Retinal pigment epithelial cell (primary cell): Measurements from ENCODE around the gene USP48.

ENCODE experiments used
- DNase-seq: peaks from one replicate; pipeline ENCODE4 v3.0.0-alpha.2; 2010; ENCODE audit warnings: low read depth
- H3K4me3 ChIP-seq: 2 replicates; pipeline ENCODE4 v1.5.1; 2011; ENCODE audit warnings: mild to moderate bottlenecking, low read length, control low read depth, moderate library complexity
- CTCF ChIP-seq: conservative IDR thresholded peaks from 2 replicates; pipeline ENCODE4 v1.5.1; 2011; ENCODE audit warnings: low read depth, low read length, control low read depth, inconsistent platforms

The USP48 gene

DNA sequence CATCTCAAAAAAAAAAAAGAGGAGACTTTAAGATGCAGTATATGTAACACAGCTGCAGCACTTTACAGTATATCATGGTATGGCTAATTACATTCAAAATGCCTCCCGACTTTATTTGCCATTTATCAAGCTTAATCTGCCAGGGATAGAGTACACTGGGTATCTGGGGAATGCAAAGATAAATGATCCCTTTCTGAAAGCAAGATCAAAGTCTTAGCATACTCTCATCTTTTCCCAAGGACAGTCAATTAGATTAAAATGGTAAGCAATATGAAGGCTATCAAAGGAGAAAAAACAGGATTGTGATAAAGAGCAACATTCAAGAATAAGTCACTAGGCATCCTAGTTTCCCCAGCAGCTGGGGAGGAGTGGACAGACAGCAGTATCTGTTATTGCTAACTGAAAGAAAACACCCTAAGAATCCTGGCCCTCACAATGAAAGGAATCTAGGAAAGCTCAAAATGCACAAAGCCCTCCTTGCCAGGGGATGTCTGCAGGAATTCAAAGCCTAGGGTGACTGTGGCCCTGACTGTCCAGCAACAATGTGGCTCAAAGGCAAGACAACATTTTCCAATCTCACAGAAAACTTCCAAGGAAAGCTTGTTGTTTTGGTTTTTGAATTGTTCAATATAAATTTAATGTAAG is 57.1 kb downstream of the USP48 start:
- no peak overlapping the region for H3K4me3 ChIP-seq
- no peak for TF ChIP-seq CTCF
- no peak for DNase-seq

DNA sequence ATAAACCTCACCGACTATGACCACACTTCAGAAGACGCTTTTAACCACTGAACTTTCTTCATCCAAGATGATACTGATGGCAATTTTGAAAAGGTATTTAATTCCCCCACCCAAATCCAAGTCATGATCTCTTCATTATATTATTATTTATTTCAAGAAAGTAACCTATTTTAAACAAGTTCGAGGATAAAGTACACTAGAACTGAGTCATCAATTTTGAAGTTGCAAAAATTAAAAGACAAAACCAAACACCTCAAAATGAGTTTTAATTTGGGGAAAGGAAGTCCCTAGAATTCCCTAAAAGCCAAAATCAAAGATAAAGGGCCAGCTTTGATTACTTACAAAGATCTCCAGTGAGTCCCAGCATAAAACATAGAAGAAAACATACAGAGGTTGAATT is 58.4 kb downstream of the USP48 start:
- TF ChIP-seq CTCF = no peak
- DNase-seq = no peak
- no peak overlapping the region for H3K4me3 ChIP-seq

DNA sequence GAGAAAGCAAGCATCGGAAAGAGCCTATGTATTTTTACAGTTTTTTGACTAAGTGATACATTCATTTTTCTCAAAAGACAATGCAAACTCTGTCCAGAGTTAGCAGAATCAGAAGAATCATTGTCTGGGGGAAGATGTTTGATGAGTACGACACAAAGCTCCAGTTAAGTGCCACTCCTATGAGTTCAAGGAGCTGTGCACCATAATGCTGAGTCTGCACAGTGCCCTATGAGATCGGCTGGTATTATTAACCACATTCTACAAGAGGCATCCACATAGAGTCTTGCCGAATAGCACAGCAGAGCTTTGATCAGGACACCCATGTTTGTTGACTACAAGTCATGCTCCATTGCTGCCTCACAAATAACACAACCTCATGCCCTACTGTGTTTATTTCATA is 58.9 kb downstream of the USP48 start:
- DNase-seq = no peak
- H3K4me3 ChIP-seq = no peak overlapping the region
- no peak for TF ChIP-seq CTCF

DNA sequence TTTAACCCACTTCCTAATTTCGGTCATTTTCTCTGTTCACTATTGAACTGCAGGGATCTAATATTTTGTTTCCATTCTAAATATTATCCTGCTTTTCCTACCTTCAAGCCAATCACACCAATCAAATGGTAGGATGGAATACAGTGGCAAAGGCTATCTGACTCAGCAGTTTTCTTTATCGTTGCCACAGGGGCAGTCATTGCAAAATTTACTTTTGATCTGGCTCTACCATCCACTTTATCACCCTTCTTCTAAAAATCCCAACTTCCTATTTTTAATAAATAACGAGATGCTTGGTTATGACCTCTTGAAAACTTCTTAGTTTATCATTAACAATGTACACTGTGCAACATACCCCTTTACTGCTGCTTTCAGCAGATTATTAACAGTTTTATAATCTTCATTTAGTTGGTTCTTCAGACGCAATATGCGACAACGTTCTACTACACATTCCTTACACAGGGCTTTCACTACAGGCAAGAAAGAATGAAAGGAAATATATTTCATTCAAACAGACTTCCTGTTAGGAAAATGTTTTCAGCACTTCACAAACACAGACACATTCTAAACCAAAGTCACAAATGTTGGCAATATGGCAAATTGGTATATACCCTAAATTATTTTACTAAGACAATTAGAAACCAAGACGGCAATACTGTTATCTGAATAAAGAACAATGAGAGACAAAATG is 61.5 kb downstream of the USP48 start:
- H3K4me3 ChIP-seq = no peak overlapping the region
- no peak for TF ChIP-seq CTCF
- no peak for DNase-seq

DNA sequence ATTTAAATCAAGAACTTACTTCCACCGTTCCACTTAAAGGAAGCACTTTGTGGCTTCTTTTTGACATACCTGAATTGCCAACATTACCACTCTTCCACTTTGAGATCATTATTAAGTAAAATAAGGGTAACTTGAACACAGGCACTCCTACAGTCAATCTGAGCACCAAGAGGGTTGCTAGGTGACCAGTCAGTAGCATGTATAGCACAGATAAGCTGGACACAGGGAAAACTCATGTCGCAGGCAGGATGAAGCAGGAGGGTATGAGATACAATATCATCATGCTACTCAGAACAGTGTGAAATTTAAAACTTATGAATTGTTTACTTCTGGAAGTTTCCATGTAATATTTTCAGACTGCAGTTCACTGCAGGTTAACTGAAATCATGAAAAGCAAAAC is 66.8 kb downstream of the USP48 start:
- no peak for DNase-seq
- no peak for TF ChIP-seq CTCF
- H3K4me3 ChIP-seq = no peak overlapping the region

- TF ChIP-seq CTCF = no peak
- H3K4me3 ChIP-seq = no peak overlapping the region
- DNase-seq = no peak
Measured at GRCh38 chr1:21707891-21708290, 75.1 kb downstream of the USP48 start.
